Suppressor macrophage treated with lipopolysaccharide for 4 hours (primary cell): ENCODE data around the gene F8A3.
A peak's percentile ranks its signal among the peaks of the same experiment; 100 is the strongest.
"Not testable (repeated sequence)": the region's sequence is repeated elsewhere in the genome, so short reads cannot be mapped to it uniquely, and the experiment has no call there.

Experiments used
- DNase-seq: peaks from one replicate; pipeline ENCODE4 v3.0.0-alpha.2; 2020

F8A3 gene

DNA sequence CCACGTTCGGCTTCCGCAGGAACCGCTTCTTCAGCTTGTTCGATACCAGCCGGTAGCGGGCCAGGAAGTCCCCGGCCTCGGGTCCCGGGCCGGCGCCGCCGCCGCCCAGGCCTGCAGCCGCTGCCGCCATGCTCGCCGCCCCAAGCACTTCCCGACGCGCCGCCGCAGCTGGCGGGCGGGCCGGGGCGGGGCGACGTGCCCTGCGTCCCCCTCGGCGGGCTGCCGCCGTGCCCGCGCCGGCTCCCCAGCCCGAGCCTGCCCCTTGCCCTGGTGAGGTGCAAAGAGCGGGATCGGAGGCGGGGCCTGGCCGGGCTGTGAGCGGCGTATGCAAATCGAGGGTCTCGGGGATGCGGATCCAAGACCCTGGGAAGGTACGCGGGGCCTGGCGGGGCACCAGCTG lies at the start of gene F8A3:
TSS of gene F8A3 (minus strand) at position 150 of the 400 bp plus-strand sequence. CDS start at position 130, 20 bp downstream.
- not testable (repeated sequence) for DNase-seq

DNA sequence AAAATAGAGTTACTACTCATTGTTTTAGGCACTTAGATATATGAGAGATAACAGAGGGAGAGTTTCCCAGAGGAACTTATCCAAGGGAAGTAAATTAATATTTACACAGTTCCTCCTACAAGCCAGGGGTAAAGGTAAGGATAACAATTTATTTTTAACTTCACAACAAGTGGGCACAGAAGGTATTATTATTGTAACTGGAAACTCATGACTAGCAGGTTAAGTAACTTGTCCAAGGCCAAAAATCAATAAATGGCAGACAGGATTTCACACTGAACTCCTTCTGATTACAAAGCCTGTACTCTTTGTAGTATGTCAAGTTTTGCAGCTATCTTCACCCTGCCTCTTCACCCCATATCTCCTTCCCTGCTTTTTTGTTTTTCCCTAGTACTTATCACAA lies 46.9 kb upstream of the F8A3 start:
- DNase-seq, result no peak

DNA sequence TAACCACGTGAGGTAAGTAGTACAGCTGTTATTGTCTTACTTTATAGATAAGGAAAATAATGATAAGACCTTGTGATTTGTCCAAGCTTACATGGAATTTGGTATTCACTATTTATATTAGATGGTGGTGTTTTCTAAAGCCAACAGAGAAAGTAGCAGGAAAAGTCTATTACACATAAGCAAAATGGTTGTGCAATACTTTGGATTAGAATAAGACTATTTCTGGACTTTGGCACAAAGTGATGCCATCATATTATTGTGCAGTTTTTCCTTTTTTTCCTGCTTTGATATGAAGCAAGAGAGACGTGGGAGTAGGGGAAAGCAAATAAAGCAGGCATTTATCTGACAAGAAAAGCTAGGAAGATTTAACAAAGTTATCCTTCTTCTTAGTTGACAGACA lies 36.7 kb upstream of the F8A3 start:
- not testable (repeated sequence) for DNase-seq

DNA sequence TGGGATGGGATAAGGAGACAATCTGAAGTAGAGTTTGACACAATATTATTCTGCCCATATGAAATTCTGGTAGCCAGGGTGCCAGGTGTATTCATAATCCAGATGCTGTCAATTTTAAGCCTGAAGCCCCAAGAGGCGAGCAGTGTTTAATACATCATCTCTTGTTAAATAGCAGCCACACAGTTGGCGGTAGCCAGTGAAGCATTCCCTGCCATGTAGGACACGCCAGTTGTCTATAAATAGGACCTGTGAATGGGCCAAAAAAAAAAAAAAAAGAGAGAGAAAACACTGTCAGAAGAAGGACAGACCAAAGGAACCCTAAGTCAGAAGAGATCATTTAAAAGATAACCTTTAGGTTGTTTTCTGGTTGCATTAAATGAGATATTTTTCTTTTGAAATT lies 33.0 kb upstream of the F8A3 start:
- not testable (repeated sequence) for DNase-seq

DNA sequence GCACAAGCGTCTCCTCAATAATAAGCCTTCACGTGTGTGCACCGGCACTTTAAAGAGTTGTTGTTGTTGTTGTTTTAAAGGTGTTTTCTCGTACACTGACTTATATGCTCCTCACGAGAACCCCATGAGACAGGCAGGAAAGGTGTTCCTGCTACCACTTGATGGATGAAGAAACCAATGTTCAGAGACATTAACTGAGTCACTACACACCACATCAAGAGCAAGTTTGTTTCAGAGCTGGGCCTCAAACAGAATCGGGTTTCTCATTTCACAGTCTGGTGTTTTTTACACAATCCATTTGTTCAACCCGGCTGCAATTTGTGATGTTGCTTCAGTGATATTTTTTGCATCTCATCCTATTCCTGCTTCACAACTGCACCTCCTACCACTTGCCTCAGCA lies 18.7 kb upstream of the F8A3 start:
- not testable (repeated sequence) for DNase-seq

DNA sequence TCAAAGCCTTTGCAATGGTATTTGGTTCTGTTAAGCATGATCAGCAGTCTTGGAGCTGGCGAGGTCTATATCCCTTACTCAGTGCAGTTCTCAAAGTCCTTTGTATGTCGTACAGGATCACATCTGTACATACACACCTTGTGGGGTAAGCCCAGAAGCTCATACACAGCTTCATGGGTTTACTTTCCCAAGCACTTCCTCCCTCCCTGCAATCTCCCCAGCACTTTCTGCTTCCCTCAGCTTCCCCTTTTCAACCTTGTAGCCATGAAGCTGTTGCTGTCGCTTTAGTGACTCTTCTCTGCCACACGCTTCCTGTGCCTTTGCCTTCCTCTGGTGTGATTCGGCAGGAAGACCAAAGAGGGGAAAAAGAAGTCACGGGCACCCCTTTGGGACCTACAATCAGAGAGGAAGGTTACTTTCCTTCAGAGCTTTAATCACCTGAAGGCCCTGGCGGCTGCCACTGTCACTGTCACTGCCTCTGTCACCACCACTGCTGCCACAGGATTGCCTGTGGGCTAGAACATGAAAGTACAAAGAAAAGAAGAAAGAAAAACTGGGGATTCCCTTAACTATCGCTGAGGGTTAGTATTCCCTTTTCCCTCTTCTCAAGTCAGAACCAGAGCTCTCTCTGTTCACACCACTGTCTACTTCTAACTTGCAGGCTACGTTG lies 8.0 kb upstream of the F8A3 start:
- DNase-seq, result not testable (repeated sequence)

DNA sequence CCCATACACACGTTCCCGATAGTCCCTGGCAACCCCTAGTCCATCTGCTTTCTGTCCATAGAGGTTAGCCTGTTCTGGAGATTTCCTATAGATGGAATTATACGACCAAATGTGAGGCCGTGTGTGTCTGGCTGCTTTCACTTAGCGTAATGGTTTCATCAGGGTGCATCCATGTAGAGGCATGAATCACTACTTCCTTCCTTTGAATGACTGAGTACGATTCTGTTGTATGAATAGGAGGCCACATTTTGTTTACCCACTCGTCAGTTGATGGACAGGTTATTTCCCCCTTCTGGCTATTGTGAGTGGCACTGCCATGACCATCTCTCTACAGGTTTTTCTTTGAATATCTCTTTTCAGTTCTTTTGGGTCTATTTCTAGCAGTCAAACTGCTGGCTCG lies 2.1 kb upstream of the F8A3 start:
- not testable (repeated sequence) for DNase-seq

DNA sequence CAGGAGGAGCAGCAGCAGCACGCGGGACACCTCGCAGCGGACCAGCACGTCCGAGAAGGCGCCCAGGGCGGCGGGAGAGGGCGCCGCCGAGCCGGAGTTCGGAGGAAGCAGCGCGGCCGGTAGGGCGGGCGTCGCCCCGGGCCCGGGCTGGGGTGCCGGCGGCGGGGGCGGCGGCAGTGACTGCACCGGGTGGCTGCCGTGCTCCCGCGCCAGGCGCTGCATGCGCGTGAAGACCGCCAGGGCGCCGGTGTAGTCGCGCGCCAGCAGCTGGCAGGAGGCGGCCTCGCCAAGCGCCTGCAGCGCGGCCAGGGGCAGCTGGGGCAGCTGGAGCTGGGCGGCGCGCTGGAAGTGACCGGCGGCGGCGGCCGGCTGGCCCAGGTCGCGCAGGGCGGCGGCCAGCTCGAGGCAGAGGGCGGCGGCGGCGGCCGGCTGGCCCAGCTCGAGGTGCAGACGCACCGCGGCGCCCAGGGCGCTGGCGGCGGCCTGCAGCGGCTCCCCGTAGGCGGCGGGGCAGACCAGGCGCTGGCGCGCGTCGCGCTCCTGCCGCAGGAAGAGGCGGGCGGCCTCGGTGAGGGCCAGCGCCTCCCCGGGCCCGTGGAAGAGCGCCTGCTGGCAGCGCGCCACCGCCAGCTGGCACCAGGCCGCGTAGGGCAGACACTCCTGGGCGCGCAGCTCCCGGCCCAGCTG lies 516 bp downstream of the F8A3 start:
- not testable (repeated sequence) for DNase-seq

DNA sequence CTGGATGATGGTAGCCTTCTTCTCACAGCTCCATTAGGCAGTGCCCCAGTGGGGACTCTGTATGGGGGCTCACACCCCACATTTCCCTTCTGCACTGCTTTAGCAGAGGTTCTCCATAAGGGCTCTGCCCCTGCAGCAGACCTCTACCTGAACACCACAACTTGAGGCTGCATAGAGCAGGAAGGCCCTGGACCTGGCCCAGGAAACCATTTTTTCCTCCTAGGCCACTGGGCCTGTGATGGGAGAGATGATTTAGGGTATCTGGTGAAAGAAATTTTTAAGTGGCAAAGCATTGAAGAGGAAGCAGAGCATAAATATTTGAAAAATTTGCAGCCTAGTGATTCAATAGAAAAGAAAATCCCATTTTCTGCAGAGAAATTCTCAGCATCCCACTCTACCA lies 17.3 kb downstream of the F8A3 start:
- no peak for DNase-seq

DNA sequence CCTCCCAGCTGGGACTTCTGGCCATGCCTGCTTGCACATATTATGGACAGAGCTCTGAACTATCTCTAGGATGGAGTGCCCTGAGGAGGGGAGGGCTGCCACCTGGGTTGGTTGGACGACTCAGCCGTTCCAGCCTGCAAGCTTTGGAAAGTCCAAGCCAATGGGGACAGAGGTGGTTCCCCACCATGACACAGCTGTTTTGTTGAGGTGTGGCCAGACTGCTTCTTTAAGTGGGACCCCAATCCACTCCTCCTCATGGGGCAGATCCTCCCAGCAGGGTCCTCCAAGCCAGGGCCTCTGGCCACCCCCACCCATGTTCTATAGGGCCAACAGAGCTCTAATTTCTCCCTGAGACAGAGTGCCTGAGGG lies 22.7 kb downstream of the F8A3 start:
- DNase-seq, result no peak

DNA sequence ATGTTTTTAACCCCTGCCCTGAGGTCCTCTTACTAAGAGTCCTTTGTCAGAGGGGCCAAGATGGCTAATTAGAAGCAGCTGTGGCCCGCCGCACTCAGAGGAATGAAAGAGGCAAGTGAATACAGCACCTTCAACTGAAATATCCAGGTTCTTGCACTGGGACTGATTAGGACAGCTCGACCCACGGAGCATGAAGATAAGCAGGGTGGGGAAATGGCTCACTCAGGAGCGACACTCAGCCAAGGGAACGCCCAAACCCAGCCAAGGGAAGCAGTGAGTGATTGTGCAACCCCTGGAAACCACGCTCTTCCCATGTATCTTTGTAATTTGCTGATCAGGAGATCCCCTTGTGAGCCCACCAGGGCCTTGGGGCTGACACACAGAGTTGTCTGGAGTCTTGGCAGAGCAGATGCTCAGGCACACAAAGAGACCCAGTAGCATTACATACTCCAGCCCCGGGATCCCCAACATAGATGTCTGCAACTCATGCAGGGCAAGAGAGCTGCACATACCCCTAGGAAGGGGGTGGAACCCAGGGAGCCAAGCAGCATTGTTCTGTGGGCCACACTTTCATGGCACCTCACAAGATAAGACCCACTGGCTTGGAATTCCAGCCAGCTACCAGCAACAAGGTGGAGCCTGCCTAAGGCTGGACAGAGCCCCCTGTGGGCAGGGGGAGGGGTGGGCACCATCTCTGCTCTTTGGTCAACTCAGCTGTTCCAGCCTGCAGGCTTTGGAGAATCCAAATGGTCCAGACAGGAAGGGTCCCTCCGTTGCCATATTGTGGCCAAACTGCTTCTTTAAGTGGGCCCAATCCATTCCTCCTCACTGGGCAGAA lies 23.3 kb downstream of the F8A3 start:
- peak; percentile 19 for DNase-seq

DNA sequence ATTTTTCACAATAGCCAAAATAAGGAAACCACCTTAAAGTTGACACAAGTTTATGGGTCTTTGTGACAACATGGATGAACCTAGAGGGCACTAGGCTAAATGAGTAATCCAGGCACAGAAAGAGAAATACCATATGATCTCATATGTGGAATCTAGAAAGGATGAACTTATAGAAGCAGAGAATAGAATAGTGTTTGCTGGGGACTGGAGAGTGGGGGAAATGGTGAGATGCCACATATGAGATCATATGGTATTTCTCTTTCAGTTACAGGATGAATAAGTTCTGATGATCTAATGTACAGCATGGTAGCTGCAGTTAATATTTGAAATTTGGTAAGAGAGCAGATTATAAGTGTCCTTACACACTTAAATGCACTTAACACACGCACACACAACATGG lies 40.7 kb downstream of the F8A3 start:
- DNase-seq, result peak; percentile 2
